Measurements from ENCODE around the gene ANKUB1. TPM values are rescaled to one million over a fixed set of nuclear protein-coding genes. Genes with fewer than 3 reads are reported as not detected.

ANKUB1 gene
- polyA plus RNA-seq, 1 donor from 2014 or later, result not detected

DNA sequence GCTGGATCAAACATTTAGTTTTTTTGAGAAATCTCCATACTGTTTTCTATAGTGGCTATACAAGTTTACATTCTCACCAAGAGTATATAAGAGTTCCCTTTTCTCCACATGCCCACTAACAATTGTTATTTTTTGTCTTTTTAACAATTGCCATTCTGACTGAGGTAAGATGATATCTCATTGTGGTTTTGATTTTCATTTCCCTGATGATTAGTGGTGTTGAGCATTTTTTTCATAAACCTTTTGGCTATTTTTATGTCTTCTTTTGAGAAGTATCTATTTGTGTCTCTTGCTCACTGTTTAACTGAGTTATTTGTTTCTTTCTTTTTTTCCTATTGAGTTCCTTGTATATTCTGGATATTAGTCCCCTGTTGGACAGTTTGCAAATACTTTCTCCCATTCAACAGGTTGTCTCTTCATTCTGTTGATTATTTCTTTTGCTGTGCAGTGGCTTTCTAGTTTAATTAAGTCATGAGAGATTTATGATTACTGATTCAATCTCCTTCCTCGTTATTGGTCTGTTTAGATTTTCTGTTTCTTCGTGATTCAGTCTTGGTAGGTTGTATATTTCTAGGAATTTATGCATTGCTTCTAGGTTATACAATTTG lies 13.9 kb upstream of the ANKUB1 start:
- no peak overlapping the region for H2AFZ ChIP-seq (ENCODE audit: low read depth, low read length)
- H3K9me2 ChIP-seq (ENCODE audit: insufficient read depth, low read length), result no peaks in the 10 kb centered on the region
- H3K79me2 ChIP-seq (replicated peaks; ENCODE audit: insufficient read depth, low read length), result no peaks in the 10 kb centered on the region
- H3K4me2 ChIP-seq (ENCODE audit: low read length), result no peak overlapping the region
- no peaks in the 10 kb centered on the region for H3K9me3 ChIP-seq (ENCODE audit: low read length)
- no peaks in the 10 kb centered on the region for H3K27me3 ChIP-seq (ENCODE audit: insufficient read depth, low read depth, low read length)
- no peaks in the 10 kb centered on the region for H4K20me1 ChIP-seq (ENCODE audit: insufficient read depth)
- H3F3A ChIP-seq (ENCODE audit: insufficient read depth, low read length, poor library complexity, severe bottlenecking), result no peaks in the 10 kb centered on the region
- TF ChIP-seq EP300 (conservative IDR thresholded peaks at IDR 0.05; ENCODE audit: poor library complexity, severe bottlenecking), result no peak
- TF ChIP-seq RAD21 (conservative IDR thresholded peaks at IDR 0.05), result no peak
- TF ChIP-seq, protein P1, sequence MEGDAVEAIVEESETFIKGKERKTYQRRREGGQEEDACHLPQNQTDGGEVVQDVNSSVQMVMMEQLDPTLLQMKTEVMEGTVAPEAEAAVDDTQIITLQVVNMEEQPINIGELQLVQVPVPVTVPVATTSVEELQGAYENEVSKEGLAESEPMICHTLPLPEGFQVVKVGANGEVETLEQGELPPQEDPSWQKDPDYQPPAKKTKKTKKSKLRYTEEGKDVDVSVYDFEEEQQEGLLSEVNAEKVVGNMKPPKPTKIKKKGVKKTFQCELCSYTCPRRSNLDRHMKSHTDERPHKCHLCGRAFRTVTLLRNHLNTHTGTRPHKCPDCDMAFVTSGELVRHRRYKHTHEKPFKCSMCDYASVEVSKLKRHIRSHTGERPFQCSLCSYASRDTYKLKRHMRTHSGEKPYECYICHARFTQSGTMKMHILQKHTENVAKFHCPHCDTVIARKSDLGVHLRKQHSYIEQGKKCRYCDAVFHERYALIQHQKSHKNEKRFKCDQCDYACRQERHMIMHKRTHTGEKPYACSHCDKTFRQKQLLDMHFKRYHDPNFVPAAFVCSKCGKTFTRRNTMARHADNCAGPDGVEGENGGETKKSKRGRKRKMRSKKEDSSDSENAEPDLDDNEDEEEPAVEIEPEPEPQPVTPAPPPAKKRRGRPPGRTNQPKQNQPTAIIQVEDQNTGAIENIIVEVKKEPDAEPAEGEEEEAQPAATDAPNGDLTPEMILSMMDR (IDR thresholded peaks at IDR 0.05; ENCODE audit: poor library complexity, severe bottlenecking), result no peak
- no peak for TF ChIP-seq MXI1 (conservative IDR thresholded peaks at IDR 0.05; ENCODE audit: poor library complexity, severe bottlenecking)
- TF ChIP-seq SMC3 (conservative IDR thresholded peaks at IDR 0.05; ENCODE audit: poor library complexity), result no peak
- no peak for TF ChIP-seq TAF1 (IDR thresholded peaks at IDR 0.05; ENCODE audit: low read depth)
- TF ChIP-seq POLR2AphosphoS5 (IDR thresholded peaks at IDR 0.05), result no peak
- TF ChIP-seq, protein P2, sequence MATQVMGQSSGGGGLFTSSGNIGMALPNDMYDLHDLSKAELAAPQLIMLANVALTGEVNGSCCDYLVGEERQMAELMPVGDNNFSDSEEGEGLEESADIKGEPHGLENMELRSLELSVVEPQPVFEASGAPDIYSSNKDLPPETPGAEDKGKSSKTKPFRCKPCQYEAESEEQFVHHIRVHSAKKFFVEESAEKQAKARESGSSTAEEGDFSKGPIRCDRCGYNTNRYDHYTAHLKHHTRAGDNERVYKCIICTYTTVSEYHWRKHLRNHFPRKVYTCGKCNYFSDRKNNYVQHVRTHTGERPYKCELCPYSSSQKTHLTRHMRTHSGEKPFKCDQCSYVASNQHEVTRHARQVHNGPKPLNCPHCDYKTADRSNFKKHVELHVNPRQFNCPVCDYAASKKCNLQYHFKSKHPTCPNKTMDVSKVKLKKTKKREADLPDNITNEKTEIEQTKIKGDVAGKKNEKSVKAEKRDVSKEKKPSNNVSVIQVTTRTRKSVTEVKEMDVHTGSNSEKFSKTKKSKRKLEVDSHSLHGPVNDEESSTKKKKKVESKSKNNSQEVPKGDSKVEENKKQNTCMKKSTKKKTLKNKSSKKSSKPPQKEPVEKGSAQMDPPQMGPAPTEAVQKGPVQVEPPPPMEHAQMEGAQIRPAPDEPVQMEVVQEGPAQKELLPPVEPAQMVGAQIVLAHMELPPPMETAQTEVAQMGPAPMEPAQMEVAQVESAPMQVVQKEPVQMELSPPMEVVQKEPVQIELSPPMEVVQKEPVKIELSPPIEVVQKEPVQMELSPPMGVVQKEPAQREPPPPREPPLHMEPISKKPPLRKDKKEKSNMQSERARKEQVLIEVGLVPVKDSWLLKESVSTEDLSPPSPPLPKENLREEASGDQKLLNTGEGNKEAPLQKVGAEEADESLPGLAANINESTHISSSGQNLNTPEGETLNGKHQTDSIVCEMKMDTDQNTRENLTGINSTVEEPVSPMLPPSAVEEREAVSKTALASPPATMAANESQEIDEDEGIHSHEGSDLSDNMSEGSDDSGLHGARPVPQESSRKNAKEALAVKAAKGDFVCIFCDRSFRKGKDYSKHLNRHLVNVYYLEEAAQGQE (IDR thresholded peaks at IDR 0.05; ENCODE audit: borderline replicate concordance), result no peak
- TF ChIP-seq EZH2 (IDR thresholded peaks at IDR 0.05; ENCODE audit: borderline replicate concordance, insufficient read depth, low read length, poor library complexity, severe bottlenecking), result no peak
- H3K36me3 ChIP-seq (ENCODE audit: insufficient read depth, low read length), result no peaks in the 10 kb centered on the region
- no peak overlapping the region for H3K4me3 ChIP-seq (ENCODE audit: low read length)
- H3K9ac ChIP-seq (ENCODE audit: low read length), result no peak overlapping the region
- no peak overlapping the region for H3K27ac ChIP-seq (ENCODE audit: low read length)

DNA sequence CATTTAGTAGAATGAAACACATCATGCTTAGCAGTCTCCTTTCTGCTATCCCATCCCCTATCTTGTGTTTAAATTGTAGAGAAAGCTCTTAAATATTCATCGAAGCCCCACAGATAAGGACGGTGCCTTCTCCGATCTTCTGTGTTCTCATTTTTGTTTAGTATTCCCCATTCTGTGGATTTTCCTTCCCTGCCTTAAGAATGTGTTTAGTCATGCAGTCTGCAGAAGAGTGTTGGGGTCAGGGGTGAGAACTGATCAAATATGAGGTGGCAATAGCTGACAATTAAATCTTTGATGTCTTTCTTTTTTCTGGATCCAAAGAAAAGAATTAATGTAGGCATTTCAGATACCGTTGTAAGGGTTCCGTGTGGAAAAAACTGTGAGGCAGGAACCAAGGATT lies 9.3 kb upstream of the ANKUB1 start:
- no peak for TF ChIP-seq POLR2AphosphoS5 (IDR thresholded peaks at IDR 0.05)
- TF ChIP-seq, protein P1 (IDR thresholded peaks at IDR 0.05; ENCODE audit: poor library complexity, severe bottlenecking), result no peak
- no peak for TF ChIP-seq EP300 (conservative IDR thresholded peaks at IDR 0.05; ENCODE audit: poor library complexity, severe bottlenecking)
- no peak for TF ChIP-seq MXI1 (conservative IDR thresholded peaks at IDR 0.05; ENCODE audit: poor library complexity, severe bottlenecking)
- TF ChIP-seq, protein P2 (IDR thresholded peaks at IDR 0.05; ENCODE audit: borderline replicate concordance), result no peak
- Histone ChIP-seq H3K36me3 (ENCODE audit: insufficient read depth, low read length) (no peaks in the 10 kb centered on the region), H3K9me3 (ENCODE audit: low read length) (no peaks in the 10 kb centered on the region), H3K9ac (ENCODE audit: low read length) (no peak overlapping the region), H4K20me1 (ENCODE audit: insufficient read depth) (no peaks in the 10 kb centered on the region), H3K27me3 (ENCODE audit: insufficient read depth, low read depth, low read length) (no peaks in the 10 kb centered on the region), H3K9me2 (ENCODE audit: insufficient read depth, low read length) (no peaks in the 10 kb centered on the region), H3K4me2 (ENCODE audit: low read length) (no peak overlapping the region), H3F3A (ENCODE audit: insufficient read depth, low read length, poor library complexity, severe bottlenecking) (no peaks in the 10 kb centered on the region), H3K4me3 (ENCODE audit: low read length) (no peak overlapping the region), H3K79me2 (replicated peaks; ENCODE audit: insufficient read depth, low read length) (no peaks in the 10 kb centered on the region), H3K27ac (ENCODE audit: low read length) (no peak overlapping the region), H2AFZ (ENCODE audit: low read depth, low read length) (no peak overlapping the region)
